GM12873 (cell line): ENCODE data around the gene GRIA1.

Experiments used
- CTCF ChIP-seq: IDR thresholded peaks from 2 replicates; pipeline ENCODE4 v1.5.1; 2012; ENCODE audit warnings: low read depth, mild to moderate bottlenecking, moderate library complexity, low read length, control low read depth; ENCODE audit not compliant: insufficient read depth; ENCODE audit errors: missing control alignments

The GRIA1 gene

GRCh38 chr5:153671653-153672346 lies 181.3 kb downstream of the GRIA1 start:
- TF ChIP-seq CTCF: no peak

- no peak for TF ChIP-seq CTCF
Observed at GRCh38 chr5:153672347-153673090, 182.0 kb downstream of the GRIA1 start.

- TF ChIP-seq CTCF: no peak
Observed at GRCh38 chr5:153674356-153674755, 183.9 kb downstream of the GRIA1 start.

GRCh38 chr5:153676406-153676805 lies 185.9 kb downstream of the GRIA1 start:
- no peak for TF ChIP-seq CTCF

- TF ChIP-seq CTCF: no peak
Observed at GRCh38 chr5:153676821-153677220, 186.4 kb downstream of the GRIA1 start.

- no peak for TF ChIP-seq CTCF
Observed at GRCh38 chr5:153678617-153679329, 188.3 kb downstream of the GRIA1 start.

GRCh38 chr5:153690236-153690635 lies 199.8 kb downstream of the GRIA1 start:
- no peak for TF ChIP-seq CTCF
